Uterus (tissue), 4 donors: ENCODE data around the gene DYDC2. TPM values are rescaled to one million over a fixed set of nuclear protein-coding genes. Genes with fewer than 3 reads are reported as not detected.

Source experiments
- DNase-seq, 2 donors: peaks; one replicate each; pipeline ENCODE4 v3.0.0-alpha.2; 2019 to 2020
- H3K27ac ChIP-seq, 2 donors: fragments of 200-600 bp; sonication (generic); 1 replicate in 1 of 2; 2 replicates in 1 of 2; pipeline ENCODE4 v1.5.1; 2016 to 2018
- H3K27me3 ChIP-seq, 2 donors: fragments of 200-600 bp; sonication (generic); one replicate each; pipeline ENCODE4 v1.5.1; 2018 to 2019; ENCODE audit warnings: control low read depth in 1 of 2
- H3K36me3 ChIP-seq, 2 donors: fragments of 200-600 bp; sonication (generic); one replicate each; pipeline ENCODE4 v1.5.1; 2019; ENCODE audit warnings: control low read depth in 1 of 2
- H3K4me1 ChIP-seq, 2 donors: fragments of 200-600 bp; sonication (generic); one replicate each; pipeline ENCODE4 v1.5.1; 2018 to 2019; ENCODE audit warnings: control low read depth in 1 of 2
- H3K4me3 ChIP-seq, 2 donors: fragments of 200-600 bp; sonication (generic); 1 replicate in 1 of 2; 2 replicates in 1 of 2; pipeline ENCODE4 v1.5.1; 2018 to 2019; ENCODE audit warnings: mild to moderate bottlenecking in 1 of 2
- H3K9me3 ChIP-seq, 2 donors: fragments of 200-600 bp; sonication (generic); one replicate each; pipeline ENCODE4 v1.5.1; 2019; ENCODE audit warnings: control low read depth in 1 of 2
- CTCF ChIP-seq, 4 experiments: fragments of 200-600 bp in 2 of 4; fragments of 450-650 bp in 2 of 4; sonication (generic) in 2 of 4; IDR thresholded peaks; one replicate each; pipeline ENCODE4 v1.5.1; 2016 to 2019; ENCODE audit warnings: antibody characterized with exemption in 4 of 4, mild to moderate bottlenecking in 2 of 4, moderate library complexity in 1 of 4
- POLR2A ChIP-seq, 2 donors: fragments of 450-650 bp; IDR thresholded peaks; one replicate each; pipeline ENCODE4 v1.6.1; 2016; ENCODE audit warnings: antibody characterized with exemption in 2 of 2, mild to moderate bottlenecking in 1 of 2, moderate library complexity in 1 of 2
- intact Hi-C: fragments of 100-400 bp; cut with DNase I; formaldehyde crosslinking; loops from one replicate; pipeline ENCODE4 v1.15.1; 2023; ENCODE audit warnings: low total_unique reads
- total RNA-seq, 4 donors: library from RNA; depleted of rRNA in 3 of 4; stranded (reverse); fragments of >200 nt in 3 of 4; gene quantifications; one replicate each; pipeline versions ENCODE4 v1.1.0 to v1.2.4, GENCODE V29; 2014 to 2023
- donor health status: DM: yes; HTN: yes; CAD: no.

DYDC2 gene
- total RNA-seq, 4 donors from 2014 or later: 0.73 to 12.4 (median 6.6) TPM; not detected in 1

- no peak for DNase-seq
- Histone ChIP-seq H3K27me3 (no peaks in the 10 kb centered on the region), H3K36me3 (no peaks in the 10 kb centered on the region), H3K9me3 (no peaks in the 10 kb centered on the region), H3K4me3 (no peak overlapping the region), H3K27ac (no peak overlapping the region), H3K4me1 (no peaks in the 10 kb centered on the region)
- no peak for TF ChIP-seq CTCF (IDR thresholded peaks at IDR 0.05)
- TF ChIP-seq POLR2A (IDR thresholded peaks at IDR 0.05): no peak
- intact Hi-C loops: no loop called here
Measured at GRCh38 chr10:80323311-80323710, 33.3 kb upstream of the DYDC2 start.

- H3K4me1 ChIP-seq: no peaks in the 10 kb centered on the region
- DNase-seq: no peak
- H3K4me3 ChIP-seq: no peak overlapping the region
- TF ChIP-seq POLR2A (IDR thresholded peaks at IDR 0.05): no peak
- no peaks in the 10 kb centered on the region for H3K27me3 ChIP-seq
- H3K9me3 ChIP-seq: no peaks in the 10 kb centered on the region
- intact Hi-C loops: no loop called here
- H3K27ac ChIP-seq: no peak overlapping the region
- no peaks in the 10 kb centered on the region for H3K36me3 ChIP-seq
Measured at GRCh38 chr10:80324086-80324485, 32.5 kb upstream of the DYDC2 start.

GRCh38 chr10:80324891-80325364 lies 31.7 kb upstream of the DYDC2 start:
- Histone ChIP-seq H3K9me3 (no peaks in the 10 kb centered on the region), H3K27me3 (no peaks in the 10 kb centered on the region), H3K4me1 (no peaks in the 10 kb centered on the region), H3K36me3 (no peaks in the 10 kb centered on the region), H3K27ac (no peak overlapping the region), H3K4me3 (no peak overlapping the region)
- DNase-seq: no peak
- intact Hi-C loops: no loop called here
- TF ChIP-seq POLR2A (IDR thresholded peaks at IDR 0.05) (no peak), CTCF (IDR thresholded peaks at IDR 0.05) (no peak)

GRCh38 chr10:80333983-80334382 lies 22.6 kb upstream of the DYDC2 start:
- TF ChIP-seq POLR2A (IDR thresholded peaks at IDR 0.05) (no peak), CTCF (IDR thresholded peaks at IDR 0.05) (no peak)
- H3K9me3 ChIP-seq: no peaks in the 10 kb centered on the region
- no peak overlapping the region for H3K4me3 ChIP-seq
- H3K4me1 ChIP-seq: no peaks in the 10 kb centered on the region
- no peaks in the 10 kb centered on the region for H3K36me3 ChIP-seq
- DNase-seq: no peak
- H3K27me3 ChIP-seq: peaks cover 0 to 4% of the 10 kb centered on the region in 2 donors
- intact Hi-C loops: no loop called here
- no peak overlapping the region for H3K27ac ChIP-seq

GRCh38 chr10:80344276-80344675 lies 12.3 kb upstream of the DYDC2 start:
- intact Hi-C loops: no loop called here
- TF ChIP-seq POLR2A (IDR thresholded peaks at IDR 0.05): no peak
- TF ChIP-seq CTCF (IDR thresholded peaks at IDR 0.05): no peak
- no peak for DNase-seq
- Histone ChIP-seq H3K9me3 (no peaks in the 10 kb centered on the region), H3K27me3 (no peaks in the 10 kb centered on the region), H3K27ac (no peak overlapping the region), H3K4me3 (no peak overlapping the region), H3K36me3 (no peaks in the 10 kb centered on the region), H3K4me1 (no peaks in the 10 kb centered on the region)

GRCh38 chr10:80344912-80345311 lies 11.7 kb upstream of the DYDC2 start:
- TF ChIP-seq CTCF (IDR thresholded peaks at IDR 0.05) (no peak), POLR2A (IDR thresholded peaks at IDR 0.05) (no peak)
- Histone ChIP-seq H3K4me3 (no peak overlapping the region), H3K4me1 (no peaks in the 10 kb centered on the region), H3K27ac (no peak overlapping the region), H3K9me3 (no peaks in the 10 kb centered on the region), H3K27me3 (no peaks in the 10 kb centered on the region), H3K36me3 (no peaks in the 10 kb centered on the region)
- intact Hi-C loops: no loop called here
- DNase-seq: no peak
